ENCODE data around the gene TSKU. TPM values are rescaled to one million over a fixed set of nuclear protein-coding genes. Genes with fewer than 3 reads are reported as not detected.

The TSKU gene
- polyA plus RNA-seq, 6 donors from 2014 or later = not detected

DNA sequence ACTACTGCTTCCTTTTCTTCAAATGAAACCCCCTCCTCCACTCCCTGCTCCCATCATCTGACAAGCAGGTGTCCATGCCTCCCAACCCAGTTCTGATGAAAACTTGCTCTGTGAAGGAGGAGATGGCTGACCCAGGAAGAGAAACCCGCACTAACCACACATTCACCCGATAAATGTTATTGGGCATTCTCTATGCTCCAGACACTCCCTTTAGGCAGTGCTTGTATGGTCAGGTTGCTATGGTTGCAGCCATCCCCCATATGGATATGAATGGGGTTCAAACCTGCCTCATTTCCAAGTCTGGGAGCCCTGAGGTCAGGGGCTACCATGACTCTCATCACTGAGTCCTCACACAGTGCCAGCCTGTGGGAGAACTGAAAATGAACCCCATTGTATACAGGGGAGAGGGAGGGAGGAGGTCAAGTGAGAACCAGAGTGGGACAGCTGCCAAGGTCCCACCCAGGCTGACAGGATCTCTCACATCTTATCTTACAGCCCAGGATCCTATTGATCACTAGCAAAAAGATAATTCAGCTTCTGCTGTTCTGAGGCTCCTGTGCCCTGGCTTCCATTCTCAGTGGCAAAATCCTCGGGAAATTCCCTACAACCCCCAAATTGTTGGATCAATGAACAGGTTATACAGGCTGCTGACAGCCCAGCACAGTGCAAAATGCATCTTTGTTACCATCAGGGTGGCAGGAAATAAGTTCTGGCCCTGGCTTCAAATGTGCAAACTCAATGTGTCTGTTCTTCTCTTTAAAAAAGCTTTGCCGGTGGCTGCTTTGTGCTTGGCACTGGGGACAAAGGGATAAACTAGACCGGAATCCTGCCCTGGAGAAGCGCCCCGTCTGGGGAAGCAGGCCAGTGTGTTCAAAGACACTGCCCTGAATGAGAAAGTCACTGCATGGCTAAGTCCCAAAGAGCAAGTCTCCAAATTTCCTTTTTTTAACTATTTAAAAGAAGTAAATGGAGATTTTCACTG lies 54.8 kb downstream of the TSKU start:
- no peak for ATAC-seq (ENCODE audit: low read depth in 2 of 2)
- no peak for DNase-seq
- Mint-ChIP-seq H3K27ac (no peak overlapping the region), H3K4me1 (no peaks in the 10 kb centered on the region), H3K9me3 (peaks cover 0 to 3% (median 0%) of the 10 kb centered on the region in 7 donors), H3K4me3 (no peak overlapping the region), H3K27me3 (peaks cover 20 to 41% (median 26%) of the 10 kb centered on the region in 3 donors), H3K36me3 (no peaks in the 10 kb centered on the region)

GRCh38 chr11:76838678-76839068 lies 55.5 kb downstream of the TSKU start:
- Mint-ChIP-seq H3K27me3 (peaks cover 20 to 44% (median 26%) of the 10 kb centered on the region in 3 donors), H3K36me3 (no peaks in the 10 kb centered on the region), H3K9me3 (peaks cover 0 to 3% (median 0%) of the 10 kb centered on the region in 7 donors), H3K4me3 (no peak overlapping the region), H3K4me1 (no peaks in the 10 kb centered on the region), H3K27ac (no peak overlapping the region)
- ATAC-seq (ENCODE audit: low read depth in 2 of 2) (no peak), DNase-seq (no peak)

- Mint-ChIP-seq H3K36me3 (no peaks in the 10 kb centered on the region), H3K4me3 (no peak overlapping the region), H3K9me3 (peaks cover 0 to 3% (median 0%) of the 10 kb centered on the region in 7 donors), H3K27ac (no peak overlapping the region), H3K4me1 (no peaks in the 10 kb centered on the region), H3K27me3 (peaks cover 20 to 47% (median 26%) of the 10 kb centered on the region in 3 donors)
- no peak for DNase-seq
- no peak for ATAC-seq (ENCODE audit: low read depth in 2 of 2)
Measured at GRCh38 chr11:76839311-76839710, 56.2 kb downstream of the TSKU start.

GRCh38 chr11:76841923-76842452 lies 58.8 kb downstream of the TSKU start:
- ATAC-seq (ENCODE audit: low read depth in 2 of 2) (no peak), DNase-seq (no peak)
- Mint-ChIP-seq H3K27ac (no peak overlapping the region), H3K27me3 (peaks cover 29 to 51% (median 29%) of the 10 kb centered on the region in 3 donors), H3K4me1 (no peaks in the 10 kb centered on the region), H3K9me3 (peaks cover 0 to 4% (median 0%) of the 10 kb centered on the region in 7 donors), H3K36me3 (no peaks in the 10 kb centered on the region), H3K4me3 (peak overlapping the region in 1 of 8 donors; percentile 61)

DNA sequence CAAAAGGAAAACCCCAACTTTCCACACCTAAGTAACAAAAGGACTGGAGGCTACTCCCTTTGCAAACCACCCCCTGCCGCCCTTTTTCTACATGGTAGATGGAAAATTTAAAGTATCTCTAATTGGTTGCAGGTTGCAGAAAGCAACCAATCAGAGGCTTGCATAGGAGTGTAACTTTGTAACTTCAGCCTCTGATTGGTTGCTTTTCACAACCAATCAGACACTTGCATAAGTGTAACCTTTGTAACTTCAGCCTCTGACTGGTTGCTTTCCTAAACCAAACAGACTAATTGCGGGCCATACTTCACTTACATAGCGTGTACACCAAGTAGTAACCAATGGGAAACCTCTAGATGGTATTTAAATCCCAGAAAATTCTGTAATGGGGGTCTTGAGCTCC lies 60.8 kb downstream of the TSKU start:
- H3K27me3 Mint-ChIP-seq = peaks cover 31 to 55% (median 33%) of the 10 kb centered on the region in 3 donors
- no peaks in the 10 kb centered on the region for H3K36me3 Mint-ChIP-seq
- peaks cover 0 to 4% (median 0%) of the 10 kb centered on the region in 7 donors for H3K9me3 Mint-ChIP-seq
- DNase-seq (no peak), ATAC-seq (ENCODE audit: low read depth in 2 of 2) (no peak)
- H3K4me1 Mint-ChIP-seq = no peaks in the 10 kb centered on the region
- H3K4me3 Mint-ChIP-seq = no peak overlapping the region
- no peak overlapping the region for H3K27ac Mint-ChIP-seq

DNA sequence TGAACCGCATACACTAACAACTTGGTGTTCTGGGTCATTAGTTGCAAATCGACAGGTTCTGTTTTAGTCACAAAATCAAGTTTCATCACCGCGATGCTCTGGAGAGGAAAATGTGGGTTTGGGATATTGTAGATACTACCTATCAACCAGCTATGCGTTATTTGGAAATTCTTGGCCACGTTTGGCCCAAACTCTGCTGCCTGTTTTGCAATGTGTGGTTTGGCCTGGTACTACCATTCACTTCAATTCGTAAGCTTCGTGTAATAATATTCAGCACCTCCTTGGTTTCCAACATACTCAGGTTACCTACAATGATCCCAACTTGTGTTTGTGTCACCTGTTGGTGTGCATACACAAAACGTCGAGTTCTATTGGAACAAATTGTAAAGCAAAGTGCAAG lies 61.4 kb downstream of the TSKU start:
- Mint-ChIP-seq H3K27me3 (peaks cover 30 to 50% (median 31%) of the 10 kb centered on the region in 3 donors), H3K27ac (no peak overlapping the region)

DNA sequence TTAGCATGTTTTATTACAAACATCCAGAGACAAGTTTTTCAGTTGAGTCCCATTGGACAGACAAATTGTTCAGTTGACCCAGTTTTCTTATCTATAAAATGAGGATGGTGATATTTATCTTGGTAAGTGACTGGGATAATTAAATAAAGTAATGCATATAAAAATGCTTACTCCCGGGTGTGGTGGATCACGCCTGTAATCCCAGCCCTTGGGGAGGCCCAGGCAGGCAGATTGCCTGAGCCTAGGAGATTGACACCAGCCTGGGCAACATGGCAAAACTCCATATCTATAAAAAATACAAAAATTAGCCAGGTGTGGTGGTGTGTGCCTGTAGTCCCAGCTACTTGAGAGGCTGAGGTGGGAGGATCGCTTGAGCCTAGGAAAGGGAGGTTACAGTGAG lies 61.9 kb downstream of the TSKU start:
- DNase-seq = no peak
- Mint-ChIP-seq H3K9me3 (peaks cover 0 to 4% (median 0%) of the 10 kb centered on the region in 7 donors), H3K4me1 (no peaks in the 10 kb centered on the region), H3K27ac (no peak overlapping the region), H3K4me3 (no peak overlapping the region), H3K36me3 (no peaks in the 10 kb centered on the region), H3K27me3 (peaks cover 30 to 46% (median 31%) of the 10 kb centered on the region in 3 donors)
- ATAC-seq (ENCODE audit: low read depth in 2 of 2) = no peak

More for the DNA sequence above, 61.4 kb downstream of the TSKU start:
- DNase-seq = no peak
- no peak for ATAC-seq (ENCODE audit: low read depth in 2 of 2)
- H3K36me3 Mint-ChIP-seq = no peaks in the 10 kb centered on the region
- H3K9me3 Mint-ChIP-seq = peaks cover 0 to 4% (median 0%) of the 10 kb centered on the region in 7 donors
- H3K4me1 Mint-ChIP-seq = no peaks in the 10 kb centered on the region
- no peak overlapping the region for H3K4me3 Mint-ChIP-seq

DNA sequence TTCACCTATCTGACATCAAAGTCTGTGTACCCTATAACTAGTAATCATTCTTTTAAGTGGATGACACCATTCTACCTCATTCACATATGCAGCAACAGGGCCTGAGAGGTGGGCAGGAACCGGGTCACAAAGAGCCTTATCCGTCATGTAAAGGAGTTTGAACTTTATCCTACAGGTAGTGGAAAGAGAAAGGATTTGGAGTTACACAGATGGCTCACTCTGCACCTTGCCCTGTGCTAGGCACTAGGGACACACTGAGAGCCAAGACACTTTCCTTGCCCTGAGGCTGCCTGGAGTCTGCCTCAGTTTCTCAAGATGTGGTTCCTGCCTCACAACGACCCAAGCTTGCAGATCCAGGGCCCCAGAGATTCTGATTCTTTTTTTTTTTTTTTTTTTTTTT lies 63.3 kb downstream of the TSKU start:
- H3K4me1 Mint-ChIP-seq = no peaks in the 10 kb centered on the region
- peaks cover 0 to 4% (median 0%) of the 10 kb centered on the region in 7 donors for H3K9me3 Mint-ChIP-seq
- DNase-seq (no peak), ATAC-seq (ENCODE audit: low read depth in 2 of 2) (no peak)
- H3K36me3 Mint-ChIP-seq = no peaks in the 10 kb centered on the region
- peaks cover 26 to 35% (median 30%) of the 10 kb centered on the region in 3 donors for H3K27me3 Mint-ChIP-seq
- no peak overlapping the region for H3K27ac Mint-ChIP-seq
- H3K4me3 Mint-ChIP-seq = no peak overlapping the region

Other genes with a start within 250 kb of the TSKU start
- gene LRRC32, start 112.6 kb upstream of the TSKU start, polyA plus RNA-seq (ENCODE audit: low read depth in 6 of 6) = 1 to 10 TPM in 1 of 6 donors, under 1 TPM in 1, not detected in 4; 0.13 to 1.9 TPM
- gene ACER3, start 77.6 kb downstream of the TSKU start, polyA plus RNA-seq (ENCODE audit: low read depth in 6 of 6) = 10 to 100 TPM in 1 of 6 donors, 1 to 10 TPM in 5; 3.3 to 12.0 (median 5.3) TPM

Measured in naive B cell (primary cell).